Lower leg skin (tissue), 4 donors: ENCODE measurements around the gene KLK8. TPM values are rescaled to one million over a fixed set of nuclear protein-coding genes. Genes with fewer than 3 reads are reported as not detected.
A peak's percentile ranks its signal among the peaks of the same experiment; 100 is the strongest.

Experiments used
- DNase-seq, 2 donors: peaks; one replicate each; pipeline ENCODE4 v3.0.0-alpha.2; 2019; ENCODE audit warnings: low spot score in 2 of 2
- H3K4me3 ChIP-seq: fragments of 200-600 bp; sonication (generic); 2 replicates; pipeline ENCODE4 v1.5.1; 2017; ENCODE audit warnings: mild to moderate bottlenecking, low read depth; ENCODE audit not compliant: poor library complexity, severe bottlenecking
- POLR2A ChIP-seq, 2 donors: fragments of 450-650 bp; IDR thresholded peaks; one replicate each; pipeline ENCODE4 v1.6.1; 2016 to 2017; ENCODE audit warnings: antibody characterized with exemption in 2 of 2, mild to moderate bottlenecking in 1 of 2, moderate library complexity in 1 of 2
- whole genome bisulfite sequencing, 2 donors: methylation state at CpG; one replicate each; pipeline ENCODE4 v1.1.5; 2018; 5-methylcytosine and 5-hydroxymethylcytosine counted together
- intact Hi-C: fragments of 100-400 bp; cut with DNase I; formaldehyde crosslinking; loops from one replicate; pipeline ENCODE4 v1.15.0; 2023; ENCODE audit warnings: low total_unique reads
- total RNA-seq, 4 donors: library from RNA; depleted of rRNA; stranded (reverse); fragments of >200 nt; gene quantifications; one replicate each; pipeline ENCODE4 v1.1.0, GENCODE V29; 2016
- TF ChIP-seq, protein P1 (sequence below), 3 donors: fragments of 450-650 bp; IDR thresholded peaks; one replicate each; pipeline ENCODE4 v1.5.1; 2016; ENCODE audit warnings: antibody characterized with exemption in 3 of 3, mild to moderate bottlenecking in 3 of 3, moderate library complexity in 2 of 3

KLK8 gene, protein sequence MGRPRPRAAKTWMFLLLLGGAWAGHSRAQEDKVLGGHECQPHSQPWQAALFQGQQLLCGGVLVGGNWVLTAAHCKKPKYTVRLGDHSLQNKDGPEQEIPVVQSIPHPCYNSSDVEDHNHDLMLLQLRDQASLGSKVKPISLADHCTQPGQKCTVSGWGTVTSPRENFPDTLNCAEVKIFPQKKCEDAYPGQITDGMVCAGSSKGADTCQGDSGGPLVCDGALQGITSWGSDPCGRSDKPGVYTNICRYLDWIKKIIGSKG
- 100 to 1,000 TPM in 3 of 4 donors, 10 to 100 TPM in 1; 67.1 to 117 (median 106) TPM for total RNA-seq

DNA sequence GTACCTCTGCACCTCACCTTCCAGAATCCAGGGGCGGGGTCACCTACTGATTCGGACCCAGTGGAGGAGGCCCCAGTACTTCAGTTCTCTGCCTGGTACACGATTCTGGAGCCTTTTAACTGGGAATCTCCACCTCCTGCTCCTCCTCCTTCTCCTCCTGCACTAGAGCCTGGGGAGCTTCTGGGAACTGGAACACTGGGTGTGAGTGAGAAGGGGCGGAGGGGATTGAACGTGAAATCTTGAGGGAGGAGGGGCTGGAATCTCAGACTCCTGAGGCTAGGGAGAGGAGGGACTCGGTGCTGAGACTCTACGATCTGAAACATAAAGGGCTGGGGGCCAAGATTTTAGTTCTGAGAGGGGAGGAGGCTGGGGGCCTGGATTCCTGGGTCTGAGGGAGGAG, at the start of gene KLK8:
KLK8 (minus strand) TSS at position 90 of the 400 bp plus-strand sequence. CDS start 437 bp downstream, outside the sequence.
- no peak within 1 kb of the TSS for H3K4me3 ChIP-seq
- no peak for DNase-seq
- intact Hi-C loops, result no loop called here
- 19 to 29% methylated on average over 7 of the region's 7 CpGs for WGBS, 2 donors
- TF ChIP-seq, protein P1, sequence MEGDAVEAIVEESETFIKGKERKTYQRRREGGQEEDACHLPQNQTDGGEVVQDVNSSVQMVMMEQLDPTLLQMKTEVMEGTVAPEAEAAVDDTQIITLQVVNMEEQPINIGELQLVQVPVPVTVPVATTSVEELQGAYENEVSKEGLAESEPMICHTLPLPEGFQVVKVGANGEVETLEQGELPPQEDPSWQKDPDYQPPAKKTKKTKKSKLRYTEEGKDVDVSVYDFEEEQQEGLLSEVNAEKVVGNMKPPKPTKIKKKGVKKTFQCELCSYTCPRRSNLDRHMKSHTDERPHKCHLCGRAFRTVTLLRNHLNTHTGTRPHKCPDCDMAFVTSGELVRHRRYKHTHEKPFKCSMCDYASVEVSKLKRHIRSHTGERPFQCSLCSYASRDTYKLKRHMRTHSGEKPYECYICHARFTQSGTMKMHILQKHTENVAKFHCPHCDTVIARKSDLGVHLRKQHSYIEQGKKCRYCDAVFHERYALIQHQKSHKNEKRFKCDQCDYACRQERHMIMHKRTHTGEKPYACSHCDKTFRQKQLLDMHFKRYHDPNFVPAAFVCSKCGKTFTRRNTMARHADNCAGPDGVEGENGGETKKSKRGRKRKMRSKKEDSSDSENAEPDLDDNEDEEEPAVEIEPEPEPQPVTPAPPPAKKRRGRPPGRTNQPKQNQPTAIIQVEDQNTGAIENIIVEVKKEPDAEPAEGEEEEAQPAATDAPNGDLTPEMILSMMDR (IDR thresholded peaks at IDR 0.05), result no peak
- TF ChIP-seq POLR2A (IDR thresholded peaks at IDR 0.05), result no peak

DNA sequence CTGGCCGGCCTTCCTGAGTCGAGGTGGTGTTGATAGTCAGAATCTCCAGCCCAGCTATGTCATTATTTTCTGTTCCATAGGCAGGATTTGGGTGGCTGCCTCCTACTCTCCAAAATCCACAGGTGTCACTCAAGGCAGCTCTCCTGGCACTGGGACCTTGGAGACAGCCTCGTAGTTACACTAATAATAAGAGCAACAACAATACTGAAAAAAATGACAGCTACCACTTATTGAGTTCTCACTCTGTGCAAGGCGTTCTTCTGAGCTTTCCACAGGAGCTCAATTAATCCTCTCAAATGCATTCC, 45.6 kb upstream of the KLK8 start:
- 4% methylated on average over 4 of the region's 4 CpGs for WGBS, 2 donors
- TF ChIP-seq, protein P1 (IDR thresholded peaks at IDR 0.05), result no peak
- TF ChIP-seq POLR2A (IDR thresholded peaks at IDR 0.05), result no peak
- no peak overlapping the region for H3K4me3 ChIP-seq
- DNase-seq, result no peak
- intact Hi-C loops, result no loop called here

DNA sequence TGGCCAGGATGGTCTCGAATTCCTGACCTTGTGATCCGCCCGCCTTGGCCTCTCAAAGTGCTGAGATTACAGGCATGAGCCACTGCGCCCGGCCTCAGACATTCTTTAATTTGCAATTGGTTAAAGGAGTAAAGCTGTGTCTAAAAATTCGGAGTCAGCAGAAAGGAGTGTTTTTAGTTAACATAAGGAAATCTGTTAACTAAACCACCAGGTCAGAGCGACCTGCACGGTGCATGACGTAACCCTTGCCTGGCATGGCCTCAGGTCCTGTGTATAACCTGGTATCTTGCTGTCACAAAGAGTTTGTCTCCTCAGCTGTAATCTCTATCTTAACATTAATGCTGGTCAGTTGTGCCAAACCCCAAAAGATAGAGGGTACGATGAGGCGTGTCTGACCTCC, 42.9 kb upstream of the KLK8 start:
- TF ChIP-seq, protein P1 (IDR thresholded peaks at IDR 0.05), result no peak
- no peak for TF ChIP-seq POLR2A (IDR thresholded peaks at IDR 0.05)
- intact Hi-C loops, result no loop called here
- 77 to 78% methylated on average over 11 of the region's 11 CpGs for WGBS, 2 donors
- DNase-seq, result peak in 1 of 2 donors; percentile 73
- no peak overlapping the region for H3K4me3 ChIP-seq

DNA sequence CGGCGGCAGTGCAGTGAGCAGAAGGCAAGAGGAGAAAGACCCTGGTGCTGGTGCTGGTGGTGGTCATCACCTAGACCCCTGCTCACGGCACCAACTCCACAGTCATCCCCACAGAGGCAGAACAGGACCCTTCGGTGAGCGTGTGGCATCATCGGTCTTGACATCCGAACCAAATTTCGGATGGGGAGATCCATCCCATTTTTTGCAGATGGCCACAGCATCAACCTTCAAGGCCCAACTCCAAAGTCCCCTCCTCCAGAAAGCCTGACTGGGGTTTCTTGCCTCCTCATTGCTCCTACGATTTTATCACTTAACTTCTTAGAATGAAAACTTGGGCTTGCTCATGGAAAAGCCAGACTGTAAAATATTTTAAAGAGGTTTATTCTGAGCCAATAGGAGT, 42.1 kb upstream of the KLK8 start:
- DNase-seq, result peak in 1 of 2 donors; percentile 54
- no peak for TF ChIP-seq POLR2A (IDR thresholded peaks at IDR 0.05)
- TF ChIP-seq, protein P1 (IDR thresholded peaks at IDR 0.05), result no peak
- 80 to 86% methylated on average over 9 of the region's 9 CpGs for WGBS, 2 donors
- no peak overlapping the region for H3K4me3 ChIP-seq
- intact Hi-C loops, result no loop called here

DNA sequence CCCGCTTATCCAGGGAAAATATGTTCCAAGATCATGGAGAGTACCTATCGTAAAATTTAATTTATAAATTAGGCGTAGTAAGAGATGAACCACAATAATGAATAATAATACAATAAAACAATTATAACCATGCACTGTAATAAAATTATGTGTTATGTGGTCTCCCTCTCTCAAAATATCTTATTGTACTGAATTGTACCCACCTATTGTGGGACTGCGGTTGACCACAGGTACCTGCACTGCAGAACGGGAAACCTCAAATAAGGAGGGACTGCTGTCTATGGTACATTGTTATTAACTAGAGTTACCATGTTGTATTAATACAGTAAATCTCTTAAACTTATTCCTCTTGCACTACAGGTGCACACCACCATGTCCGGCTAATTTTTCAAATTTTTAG, 38.7 kb upstream of the KLK8 start:
- no peak for DNase-seq
- WGBS, 2 donors, result 88 to 90% methylated on average over 6 of the region's 6 CpGs
- TF ChIP-seq, protein P1 (IDR thresholded peaks at IDR 0.05), result no peak
- TF ChIP-seq POLR2A (IDR thresholded peaks at IDR 0.05), result no peak
- intact Hi-C loops, result no loop called here
- H3K4me3 ChIP-seq, result no peak overlapping the region

DNA sequence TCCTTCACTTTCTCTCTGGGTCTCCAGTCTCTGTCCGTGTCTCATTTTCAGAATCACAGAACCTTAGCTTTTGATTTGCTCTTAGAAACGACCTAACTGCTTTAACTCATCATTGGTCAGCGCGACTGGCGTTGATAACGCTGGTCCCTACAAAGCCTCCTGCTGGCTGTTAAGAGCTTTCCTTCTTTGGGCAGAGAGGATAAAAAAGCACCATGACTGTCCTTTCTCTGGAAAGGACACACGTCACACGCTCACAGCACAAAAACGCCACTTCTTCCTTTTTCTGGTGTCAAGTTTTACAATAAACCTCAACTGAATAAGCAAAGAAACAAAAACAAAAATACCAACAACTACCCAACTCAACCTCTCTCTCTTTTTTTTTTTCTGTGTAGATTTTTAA, 35.1 kb upstream of the KLK8 start:
- TF ChIP-seq, protein P1 (IDR thresholded peaks at IDR 0.05), result no peak
- no peak for TF ChIP-seq POLR2A (IDR thresholded peaks at IDR 0.05)

More for the DNA sequence above, 35.1 kb upstream of the KLK8 start:
- 68 to 73% methylated on average over 9 of the region's 9 CpGs for WGBS, 2 donors
- intact Hi-C loops, result no loop called here
- H3K4me3 ChIP-seq, result no peak overlapping the region
- no peak for DNase-seq
